Measurements from ENCODE around the gene DAG1. TPM values are rescaled to one million over a fixed set of nuclear protein-coding genes. Genes with fewer than 3 reads are reported as not detected.
"Not testable (repeated sequence)": the region's sequence is repeated elsewhere in the genome, so short reads cannot be mapped to it uniquely, and the experiment has no call there.

The DAG1 gene
- total RNA-seq, 1 experiment from 2014 or later = 177 TPM

DNA sequence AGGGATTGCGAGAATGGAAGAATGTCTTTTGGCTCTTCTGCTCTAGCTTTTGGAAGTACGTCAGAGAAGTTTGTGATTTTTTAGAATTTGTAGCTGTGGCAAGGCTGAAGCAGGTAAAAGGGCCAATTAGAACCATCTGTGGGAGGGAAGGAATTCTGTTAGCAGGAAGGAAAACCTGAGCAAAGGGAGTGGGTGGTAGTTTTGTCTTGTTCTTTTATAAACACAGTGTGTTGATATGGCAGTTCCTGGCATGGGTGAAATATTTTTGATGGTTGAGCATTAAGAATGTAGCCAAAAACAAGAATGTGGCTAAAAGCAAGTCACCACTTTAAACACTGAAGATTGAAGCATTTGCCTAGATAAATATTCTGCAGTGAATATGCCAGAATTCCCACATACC lies 23.8 kb downstream of the DAG1 start:
- H3K27me3 ChIP-seq (replicated peaks; ENCODE audit: control insufficient read depth, insufficient read depth, low read length) = no peaks in the 10 kb centered on the region
- peaks cover 9% of the 10 kb centered on the region for H3K4me1 ChIP-seq
- DNase-seq = no peak
- intact Hi-C loops (cut with micrococcal nuclease; ENCODE audit: unreplicated experiment) = no loop called here
- no peaks in the 10 kb centered on the region for H3K9me3 Mint-ChIP-seq (ENCODE audit: unreplicated experiment)
- H3K36me3 ChIP-seq (ENCODE audit: control insufficient read depth, insufficient read depth, low read length) = no peaks in the 10 kb centered on the region
- H3K4me1 Mint-ChIP-seq (ENCODE audit: low read depth, unreplicated experiment) = peaks cover 6% of the 10 kb centered on the region
- peaks cover 46% of the 10 kb centered on the region for H3K36me3 Mint-ChIP-seq (ENCODE audit: insufficient read depth, unreplicated experiment)
- H3K9me3 ChIP-seq = no peaks in the 10 kb centered on the region
- no peak overlapping the region for H3K4me3 ChIP-seq (ENCODE audit: low read depth, low read length)
- no peaks in the 10 kb centered on the region for H3K27me3 Mint-ChIP-seq (ENCODE audit: insufficient read depth, unreplicated experiment)
- H3K27ac Mint-ChIP-seq (ENCODE audit: unreplicated experiment) = no peak overlapping the region
- ChIA-PET CTCF (no interaction called here), POLR2A (no interaction called here)
- no TSS peak for BruUV-seq (replicated peaks)
- TF ChIP-seq, protein P1, sequence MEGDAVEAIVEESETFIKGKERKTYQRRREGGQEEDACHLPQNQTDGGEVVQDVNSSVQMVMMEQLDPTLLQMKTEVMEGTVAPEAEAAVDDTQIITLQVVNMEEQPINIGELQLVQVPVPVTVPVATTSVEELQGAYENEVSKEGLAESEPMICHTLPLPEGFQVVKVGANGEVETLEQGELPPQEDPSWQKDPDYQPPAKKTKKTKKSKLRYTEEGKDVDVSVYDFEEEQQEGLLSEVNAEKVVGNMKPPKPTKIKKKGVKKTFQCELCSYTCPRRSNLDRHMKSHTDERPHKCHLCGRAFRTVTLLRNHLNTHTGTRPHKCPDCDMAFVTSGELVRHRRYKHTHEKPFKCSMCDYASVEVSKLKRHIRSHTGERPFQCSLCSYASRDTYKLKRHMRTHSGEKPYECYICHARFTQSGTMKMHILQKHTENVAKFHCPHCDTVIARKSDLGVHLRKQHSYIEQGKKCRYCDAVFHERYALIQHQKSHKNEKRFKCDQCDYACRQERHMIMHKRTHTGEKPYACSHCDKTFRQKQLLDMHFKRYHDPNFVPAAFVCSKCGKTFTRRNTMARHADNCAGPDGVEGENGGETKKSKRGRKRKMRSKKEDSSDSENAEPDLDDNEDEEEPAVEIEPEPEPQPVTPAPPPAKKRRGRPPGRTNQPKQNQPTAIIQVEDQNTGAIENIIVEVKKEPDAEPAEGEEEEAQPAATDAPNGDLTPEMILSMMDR (IDR thresholded peaks at IDR 0.05; ENCODE audit: insufficient read depth in 1 of 2, low read depth in 1 of 2, low read length in 1 of 2, severe bottlenecking in 1 of 2, unreplicated experiment in 1 of 2) = no peak
- H3K4me3 Mint-ChIP-seq (ENCODE audit: unreplicated experiment) = no peak overlapping the region

DNA sequence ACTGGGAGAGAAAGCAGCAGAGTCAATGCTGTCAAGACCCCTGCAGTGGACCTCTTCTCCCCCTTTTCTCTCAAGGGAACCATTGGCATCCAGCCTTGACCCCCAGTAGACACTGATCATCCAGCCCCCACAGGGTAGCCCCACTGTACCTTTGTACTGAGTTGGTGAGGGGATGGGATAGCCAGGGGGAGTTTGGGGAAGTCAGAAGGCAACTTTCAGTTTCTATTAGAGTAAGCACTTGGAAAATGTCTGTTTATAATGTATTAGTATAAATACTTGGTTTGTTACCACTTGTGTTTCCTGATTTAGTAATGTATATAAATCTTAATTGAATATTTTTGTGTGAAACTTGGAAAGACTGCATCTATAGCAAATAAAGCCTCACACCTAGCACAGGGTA lies 25.0 kb downstream of the DAG1 start:
- H3K9me3 ChIP-seq = no peaks in the 10 kb centered on the region
- H3K4me1 ChIP-seq = peaks cover 9% of the 10 kb centered on the region
- intact Hi-C loops (cut with micrococcal nuclease; ENCODE audit: unreplicated experiment) = no loop called here
- TF ChIP-seq, protein P1 (IDR thresholded peaks at IDR 0.05; ENCODE audit: insufficient read depth in 1 of 2, low read depth in 1 of 2, low read length in 1 of 2, severe bottlenecking in 1 of 2, unreplicated experiment in 1 of 2) = no peak
- ChIA-PET CTCF (interaction anchor here (0.6 kb wide), 1 partner anchor 144 kb away, joined by 3 read pairs; no protein-coding TSS in a partner anchor), POLR2A (no interaction called here)
- no peaks in the 10 kb centered on the region for H3K27me3 Mint-ChIP-seq (ENCODE audit: insufficient read depth, unreplicated experiment)
- peaks cover 6% of the 10 kb centered on the region for H3K4me1 Mint-ChIP-seq (ENCODE audit: low read depth, unreplicated experiment)
- no peak overlapping the region for H3K4me3 Mint-ChIP-seq (ENCODE audit: unreplicated experiment)
- H3K36me3 ChIP-seq (ENCODE audit: control insufficient read depth, insufficient read depth, low read length) = no peaks in the 10 kb centered on the region
- no peaks in the 10 kb centered on the region for H3K27me3 ChIP-seq (replicated peaks; ENCODE audit: control insufficient read depth, insufficient read depth, low read length)
- H3K4me3 ChIP-seq (ENCODE audit: low read depth, low read length) = no peak overlapping the region
- no TSS peak for BruUV-seq (replicated peaks)
- DNase-seq = no peak
- H3K27ac Mint-ChIP-seq (ENCODE audit: unreplicated experiment) = no peak overlapping the region
- H3K36me3 Mint-ChIP-seq (ENCODE audit: insufficient read depth, unreplicated experiment) = peaks cover 37% of the 10 kb centered on the region
- no peaks in the 10 kb centered on the region for H3K9me3 Mint-ChIP-seq (ENCODE audit: unreplicated experiment)

DNA sequence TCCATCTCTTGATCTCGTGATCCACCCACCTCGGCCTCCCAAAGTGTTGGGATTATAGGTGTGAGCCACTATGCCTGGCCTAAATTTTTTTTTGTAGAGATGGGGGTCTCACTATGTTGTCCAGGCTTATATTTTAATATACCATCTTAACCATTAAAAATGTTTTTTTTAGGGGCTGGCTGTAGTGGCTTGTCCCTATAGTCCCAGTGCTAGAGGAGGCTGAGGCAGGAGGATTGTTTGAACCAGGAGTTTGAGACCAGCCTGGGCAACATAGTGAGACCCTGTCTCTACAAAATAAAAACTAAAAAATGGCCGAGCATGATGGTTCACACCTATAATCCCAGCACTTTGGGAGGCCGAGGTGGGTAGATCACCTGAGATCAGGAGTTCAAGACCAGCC lies 26.8 kb downstream of the DAG1 start:
- BruUV-seq (replicated peaks); H3K27me3 Mint-ChIP-seq (ENCODE audit: insufficient read depth, unreplicated experiment); H3K36me3 ChIP-seq (ENCODE audit: control insufficient read depth, insufficient read depth, low read length); CTCF ChIA-PET; intact Hi-C loops (cut with micrococcal nuclease; ENCODE audit: unreplicated experiment); H3K4me3 Mint-ChIP-seq (ENCODE audit: unreplicated experiment); POLR2A ChIA-PET; H3K4me3 ChIP-seq (ENCODE audit: low read depth, low read length); DNase-seq; H3K27ac Mint-ChIP-seq (ENCODE audit: unreplicated experiment); H3K27me3 ChIP-seq (replicated peaks; ENCODE audit: control insufficient read depth, insufficient read depth, low read length); H3K9me3 Mint-ChIP-seq (ENCODE audit: unreplicated experiment); H3K9me3 ChIP-seq: not testable (repeated sequence)
- Mint-ChIP-seq H3K4me1 (ENCODE audit: low read depth, unreplicated experiment) (peaks cover 18% of the 10 kb centered on the region), H3K36me3 (ENCODE audit: insufficient read depth, unreplicated experiment) (peaks cover 37% of the 10 kb centered on the region)
- peaks cover 22% of the 10 kb centered on the region for H3K4me1 ChIP-seq

GRCh38 chr3:49497606-49498005 lies 27.5 kb downstream of the DAG1 start:
- intact Hi-C loops (cut with micrococcal nuclease; ENCODE audit: unreplicated experiment) = no loop called here
- Histone ChIP-seq H3K36me3 (ENCODE audit: control insufficient read depth, insufficient read depth, low read length) (no peaks in the 10 kb centered on the region), H3K4me3 (ENCODE audit: low read depth, low read length) (no peak overlapping the region), H3K9me3 (no peaks in the 10 kb centered on the region), H3K27me3 (replicated peaks; ENCODE audit: control insufficient read depth, insufficient read depth, low read length) (no peaks in the 10 kb centered on the region), H3K4me1 (peaks cover 22% of the 10 kb centered on the region)
- no peaks in the 10 kb centered on the region for H3K9me3 Mint-ChIP-seq (ENCODE audit: unreplicated experiment)
- no peaks in the 10 kb centered on the region for H3K27me3 Mint-ChIP-seq (ENCODE audit: insufficient read depth, unreplicated experiment)
- no TSS peak for BruUV-seq (replicated peaks)
- H3K4me3 Mint-ChIP-seq (ENCODE audit: unreplicated experiment) = no peak overlapping the region
- ChIA-PET CTCF (no interaction called here), POLR2A (no interaction called here)
- DNase-seq = no peak
- H3K27ac Mint-ChIP-seq (ENCODE audit: unreplicated experiment) = peak overlapping the region; percentile 56
- H3K36me3 Mint-ChIP-seq (ENCODE audit: insufficient read depth, unreplicated experiment) = peaks cover 44% of the 10 kb centered on the region
- H3K4me1 Mint-ChIP-seq (ENCODE audit: low read depth, unreplicated experiment) = peaks cover 25% of the 10 kb centered on the region
- TF ChIP-seq, protein P1 (IDR thresholded peaks at IDR 0.05; ENCODE audit: insufficient read depth in 1 of 2, low read depth in 1 of 2, low read length in 1 of 2, severe bottlenecking in 1 of 2, unreplicated experiment in 1 of 2) = no peak
